CD8-positive, alpha-beta memory T cell (primary cell): ENCODE results near the gene GPLD1. TPM values are rescaled to one million over a fixed set of nuclear protein-coding genes. Genes with fewer than 3 reads are reported as not detected.

ENCODE experiments used
- CTCF ChIA-PET: fragments of 350-600 bp; sonication (Branson Sonifier 250); formaldehyde crosslinking; loops from one replicate; lab custom pipeline; 2021; ENCODE audit warnings: antibody characterized with exemption; lab: Charles Lee
- POLR2A ChIA-PET: fragments of 350-600 bp; sonication (Branson Sonifier 250); formaldehyde crosslinking; loops from one replicate; lab custom pipeline; 2021; ENCODE audit warnings: antibody characterized with exemption; lab: Charles Lee
- DNase-seq, 5 donors: peaks; one replicate each; pipeline versions ENCODE4 v3.0.0 to v3.0.0-alpha.2; 2020 to 2022; ENCODE audit warnings: mixed read lengths in 1 of 5
- H3K27ac ChIP-seq: one replicate; pipeline ENCODE4 v1.7.0; 2013; ENCODE audit warnings: low read depth, mild to moderate bottlenecking, low read length, moderate library complexity
- H3K27me3 ChIP-seq: 2 replicates; pipeline ENCODE4 v1.7.0; 2013; ENCODE audit warnings: low read length, mild to moderate bottlenecking; ENCODE audit not compliant: insufficient read depth, poor library complexity, severe bottlenecking
- H3K36me3 ChIP-seq: 2 replicates; pipeline ENCODE4 v1.7.0; 2013; ENCODE audit warnings: mild to moderate bottlenecking, low read length, moderate library complexity; ENCODE audit not compliant: insufficient read depth
- H3K4me1 ChIP-seq: 2 replicates; pipeline ENCODE4 v1.7.0; 2013; ENCODE audit warnings: mild to moderate bottlenecking, low read length, moderate library complexity; ENCODE audit not compliant: insufficient read depth
- H3K4me3 ChIP-seq: 2 replicates; pipeline ENCODE4 v1.7.0; 2013; ENCODE audit warnings: mild to moderate bottlenecking, low read length
- H3K9me3 ChIP-seq: 2 replicates; pipeline ENCODE4 v1.7.0; 2013; ENCODE audit warnings: mild to moderate bottlenecking, low read length
- H3K27ac Mint-ChIP-seq, 8 donors: one replicate each; pipeline ENCODE4 v1.8.0; 2020 to 2021; ENCODE audit warnings: mixed read lengths in 8 of 8, mild to moderate bottlenecking in 6 of 8, inconsistent platforms in 3 of 8, moderate library complexity in 3 of 8
- H3K27me3 Mint-ChIP-seq, 2 donors: one replicate each; pipeline ENCODE4 v1.8.0; 2020 to 2021; ENCODE audit warnings: mixed read lengths in 2 of 2, mild to moderate bottlenecking in 1 of 2, moderate library complexity in 1 of 2
- H3K36me3 Mint-ChIP-seq, 3 donors: one replicate each; pipeline ENCODE4 v1.8.0; 2020 to 2021; ENCODE audit warnings: mixed read lengths in 3 of 3, inconsistent platforms in 1 of 3, mild to moderate bottlenecking in 1 of 3
- H3K4me1 Mint-ChIP-seq, 3 donors: one replicate each; pipeline ENCODE4 v1.8.0; 2020 to 2021; ENCODE audit warnings: mixed read lengths in 3 of 3, inconsistent platforms in 1 of 3, mild to moderate bottlenecking in 1 of 3
- H3K4me3 Mint-ChIP-seq, 7 donors: one replicate each; pipeline ENCODE4 v1.8.0; 2020 to 2021; ENCODE audit warnings: mixed read lengths in 7 of 7, mild to moderate bottlenecking in 6 of 7, moderate library complexity in 4 of 7, inconsistent platforms in 2 of 7
- H3K9me3 Mint-ChIP-seq, 5 donors: one replicate each; pipeline ENCODE4 v1.8.0; 2020 to 2022; ENCODE audit warnings: mixed read lengths in 5 of 5, mild to moderate bottlenecking in 3 of 5, moderate library complexity in 2 of 5, inconsistent platforms in 1 of 5
- polyA plus RNA-seq: library from polyadenylated mRNA; unstranded; fragments of 300-500 nt; fragmentation: Illumina TruSeq; gene quantifications from one replicate; pipeline ENCODE4 v1.2.3, GENCODE V29; 2021
- total RNA-seq, 2 experiments: library from RNA; stranded (reverse); gene quantifications; one replicate each; pipeline ENCODE4 v1.2.3, GENCODE V29; 2021

GPLD1 gene
- total and polyA plus RNA-seq, 3 experiments from 2014 or later, result 0.35 to 0.64 (median 0.46) TPM

DNA sequence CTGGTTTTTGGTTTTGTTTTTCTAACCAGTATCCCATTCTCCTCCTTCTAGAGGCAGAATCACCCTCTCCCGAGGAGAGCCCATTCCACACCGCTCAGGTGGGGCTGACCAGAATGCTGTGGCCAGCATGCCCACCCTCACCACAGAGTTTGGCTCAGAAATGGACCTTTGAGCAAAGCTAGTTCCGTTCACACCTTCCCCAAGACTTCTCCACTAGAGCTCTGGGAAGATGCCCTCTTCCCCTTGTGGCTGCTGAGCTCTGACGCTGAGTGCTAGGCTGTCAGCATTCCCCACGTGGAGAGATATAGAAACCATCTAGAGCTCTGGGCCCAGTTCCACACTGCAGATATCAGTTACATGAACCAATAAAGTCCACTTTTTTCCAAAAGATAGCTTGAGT is 7.9 kb downstream of the GPLD1 start:
- H3K27ac Mint-ChIP-seq, result no peak overlapping the region
- no peaks in the 10 kb centered on the region for H3K9me3 Mint-ChIP-seq
- ChIA-PET CTCF (no interaction called here), POLR2A (no interaction called here)
- Histone ChIP-seq H3K36me3 (no peaks in the 10 kb centered on the region), H3K27ac (no peak overlapping the region), H3K4me1 (no peaks in the 10 kb centered on the region), H3K9me3 (no peaks in the 10 kb centered on the region), H3K27me3 (no peaks in the 10 kb centered on the region), H3K4me3 (no peak overlapping the region)
- no peaks in the 10 kb centered on the region for H3K36me3 Mint-ChIP-seq
- DNase-seq, result no peak
- H3K4me1 Mint-ChIP-seq, result peaks cover 0 to 5% (median 4%) of the 10 kb centered on the region in 3 donors
- no peak overlapping the region for H3K4me3 Mint-ChIP-seq
- no peaks in the 10 kb centered on the region for H3K27me3 Mint-ChIP-seq

DNA sequence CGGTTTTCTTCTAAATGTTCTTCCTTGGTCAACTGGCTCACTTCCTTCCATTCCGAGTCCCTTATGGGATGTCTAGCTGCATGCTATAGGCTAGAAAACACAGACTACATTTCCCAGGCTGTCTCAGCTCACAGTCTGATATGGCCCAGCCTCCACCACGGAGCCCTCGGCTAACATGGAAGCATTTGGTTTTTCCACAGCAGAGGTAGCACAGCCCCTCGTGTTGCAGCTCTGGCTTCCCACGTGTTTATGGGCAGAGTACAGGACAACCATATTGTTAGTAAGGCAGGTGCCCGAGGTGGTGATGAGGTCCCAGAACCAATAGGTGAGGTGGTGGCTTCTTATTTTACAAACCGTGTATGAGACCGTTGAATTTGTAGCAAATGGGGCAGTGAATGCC is 8.7 kb downstream of the GPLD1 start:
- no peak overlapping the region for H3K27ac ChIP-seq
- ChIA-PET POLR2A (no interaction called here), CTCF (no interaction called here)
- H3K27ac Mint-ChIP-seq, result peak overlapping the region in 1 of 8 donors; percentile 4
- no peaks in the 10 kb centered on the region for H3K36me3 ChIP-seq
- no peaks in the 10 kb centered on the region for H3K9me3 ChIP-seq
- no peaks in the 10 kb centered on the region for H3K4me1 ChIP-seq
- H3K27me3 Mint-ChIP-seq, result no peaks in the 10 kb centered on the region
- no peaks in the 10 kb centered on the region for H3K36me3 Mint-ChIP-seq
- H3K4me3 Mint-ChIP-seq, result no peak overlapping the region
- H3K4me3 ChIP-seq, result no peak overlapping the region
- H3K27me3 ChIP-seq, result no peaks in the 10 kb centered on the region
- H3K4me1 Mint-ChIP-seq, result no peaks in the 10 kb centered on the region
- no peak for DNase-seq
- H3K9me3 Mint-ChIP-seq, result no peaks in the 10 kb centered on the region

DNA sequence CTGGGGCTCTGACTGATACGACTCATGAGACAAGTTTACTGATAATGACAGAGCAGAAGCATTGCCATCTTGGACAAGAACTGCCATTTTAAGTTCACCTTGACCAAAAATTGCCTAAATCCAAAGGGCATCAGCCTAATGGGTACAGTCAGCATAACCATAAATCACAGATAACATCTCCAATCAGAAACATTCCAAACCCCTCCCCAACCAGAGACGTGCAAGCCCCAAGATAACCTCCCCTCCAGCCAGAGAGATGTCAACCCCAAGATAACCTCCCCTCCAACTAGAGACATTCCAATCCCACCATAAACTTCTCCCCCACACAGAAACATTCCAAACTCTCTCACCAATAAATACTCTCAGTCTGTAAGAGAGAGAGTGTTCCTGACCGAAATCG is 10.5 kb downstream of the GPLD1 start:
- Histone ChIP-seq H3K4me1 (no peaks in the 10 kb centered on the region), H3K36me3 (no peaks in the 10 kb centered on the region), H3K27me3 (no peaks in the 10 kb centered on the region), H3K27ac (no peak overlapping the region), H3K9me3 (no peaks in the 10 kb centered on the region), H3K4me3 (no peak overlapping the region)
- CTCF ChIA-PET, result interaction anchor here (1.0 kb wide), 1 partner anchor 16 kb away, joined by 3 read pairs; the partner anchor contains the start of gene ALDH5A1
- Mint-ChIP-seq H3K4me3 (no peak overlapping the region), H3K36me3 (no peaks in the 10 kb centered on the region), H3K4me1 (no peaks in the 10 kb centered on the region), H3K27me3 (no peaks in the 10 kb centered on the region), H3K9me3 (no peaks in the 10 kb centered on the region), H3K27ac (no peak overlapping the region)
- POLR2A ChIA-PET, result no interaction called here
- DNase-seq, result no peak

DNA sequence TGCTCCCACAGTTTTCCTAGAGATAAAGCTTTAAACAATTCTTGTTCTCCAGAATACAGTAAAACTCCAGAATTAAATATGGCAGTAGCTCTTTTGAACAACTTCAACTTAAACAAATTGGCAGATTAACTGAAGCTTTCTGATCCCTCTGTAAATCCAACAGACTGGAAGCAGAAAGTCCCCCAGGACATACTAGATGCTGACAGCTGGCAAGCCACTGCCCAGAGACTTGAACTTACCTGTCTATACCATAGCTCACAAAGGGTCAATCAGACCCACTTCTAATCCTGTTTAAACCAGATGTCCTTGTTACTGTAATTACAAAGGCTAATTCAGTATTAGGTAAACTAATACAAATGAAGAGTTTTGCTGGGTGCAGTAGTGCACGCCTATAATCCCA is 12.3 kb downstream of the GPLD1 start:
- Histone ChIP-seq H3K4me1 (no peaks in the 10 kb centered on the region), H3K27ac (no peak overlapping the region), H3K36me3 (no peaks in the 10 kb centered on the region), H3K27me3 (no peaks in the 10 kb centered on the region), H3K4me3 (no peak overlapping the region), H3K9me3 (no peaks in the 10 kb centered on the region)
- Mint-ChIP-seq H3K4me1 (no peaks in the 10 kb centered on the region), H3K9me3 (no peaks in the 10 kb centered on the region), H3K27ac (no peak overlapping the region), H3K4me3 (no peak overlapping the region), H3K36me3 (no peaks in the 10 kb centered on the region), H3K27me3 (no peaks in the 10 kb centered on the region)
- CTCF ChIA-PET, result no interaction called here
- DNase-seq, result no peak
- POLR2A ChIA-PET, result no interaction called here

DNA sequence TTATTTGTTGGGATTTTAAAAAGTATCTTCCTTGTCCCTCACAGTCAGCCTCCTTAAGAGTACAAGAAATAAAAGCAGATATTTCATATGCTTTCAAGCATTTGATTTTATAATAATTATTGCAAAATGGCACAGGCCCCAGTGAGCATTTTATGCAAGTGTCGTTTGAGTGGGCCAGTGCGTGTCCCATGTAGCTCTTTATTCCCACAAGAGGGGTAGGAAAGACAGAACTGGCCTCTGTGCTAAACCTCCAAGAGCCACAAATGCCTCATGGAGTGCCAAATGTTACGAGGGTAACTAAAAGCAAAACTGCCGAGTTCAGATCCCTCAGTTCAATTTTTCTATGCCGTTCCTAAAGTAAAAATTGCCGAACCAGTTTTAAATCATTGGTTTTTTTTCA is 12.7 kb downstream of the GPLD1 start:
- no peaks in the 10 kb centered on the region for H3K4me1 ChIP-seq
- Mint-ChIP-seq H3K4me3 (no peak overlapping the region), H3K4me1 (no peaks in the 10 kb centered on the region), H3K27ac (no peak overlapping the region), H3K27me3 (no peaks in the 10 kb centered on the region), H3K36me3 (no peaks in the 10 kb centered on the region), H3K9me3 (no peaks in the 10 kb centered on the region)
- no peaks in the 10 kb centered on the region for H3K36me3 ChIP-seq
- H3K9me3 ChIP-seq, result no peaks in the 10 kb centered on the region
- H3K4me3 ChIP-seq, result no peak overlapping the region
- DNase-seq, result no peak
- POLR2A ChIA-PET, result no interaction called here
- no peaks in the 10 kb centered on the region for H3K27me3 ChIP-seq
- H3K27ac ChIP-seq, result no peak overlapping the region
- CTCF ChIA-PET, result no interaction called here

DNA sequence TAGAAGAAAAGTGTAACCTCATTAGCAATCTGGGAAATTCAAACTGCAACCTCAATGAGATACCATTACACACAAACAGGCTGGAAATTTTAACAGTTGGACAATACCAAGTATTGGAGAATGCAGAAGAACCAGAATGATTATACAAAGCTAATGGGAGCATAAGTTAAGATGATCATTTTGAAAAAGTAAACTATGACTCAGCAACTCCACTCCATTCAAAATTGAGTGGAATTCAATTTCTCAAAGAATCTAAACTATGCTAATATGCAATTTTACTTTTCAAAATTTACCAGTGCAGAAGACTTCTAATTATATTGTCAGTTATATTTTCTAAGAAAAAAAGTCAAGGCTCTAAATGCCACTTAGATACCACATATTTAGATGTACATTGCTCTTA is 17.2 kb downstream of the GPLD1 start:
- H3K9me3 Mint-ChIP-seq, result no peaks in the 10 kb centered on the region
- no peak overlapping the region for H3K4me3 Mint-ChIP-seq
- no peaks in the 10 kb centered on the region for H3K4me1 Mint-ChIP-seq
- Histone ChIP-seq H3K9me3 (no peaks in the 10 kb centered on the region), H3K4me3 (no peak overlapping the region), H3K27ac (no peak overlapping the region), H3K36me3 (no peaks in the 10 kb centered on the region), H3K27me3 (no peaks in the 10 kb centered on the region), H3K4me1 (no peaks in the 10 kb centered on the region)
- ChIA-PET POLR2A (no interaction called here), CTCF (no interaction called here)
- DNase-seq, result no peak
- H3K36me3 Mint-ChIP-seq, result no peaks in the 10 kb centered on the region
- H3K27me3 Mint-ChIP-seq, result no peaks in the 10 kb centered on the region
- H3K27ac Mint-ChIP-seq, result no peak overlapping the region

DNA sequence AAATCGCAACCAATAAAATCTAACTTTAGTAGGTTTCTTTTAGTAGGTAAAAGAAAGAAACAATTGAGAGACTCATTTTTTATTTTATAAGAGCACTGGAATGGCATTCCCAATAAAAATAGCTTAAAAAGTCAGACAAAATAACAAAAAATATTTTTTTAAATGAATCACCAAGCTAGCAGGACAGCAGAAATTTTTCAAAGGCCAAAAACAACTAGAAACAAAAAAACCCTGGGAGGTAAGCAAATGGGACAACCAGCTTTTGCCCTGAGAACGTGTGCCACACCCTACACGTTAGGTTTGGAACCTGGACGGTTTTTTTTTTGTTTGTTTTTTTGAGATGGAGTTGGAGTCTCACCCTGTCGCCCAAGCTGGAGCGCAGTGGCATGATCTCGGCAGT is 19.6 kb downstream of the GPLD1 start:
- Mint-ChIP-seq H3K4me3 (no peak overlapping the region), H3K27ac (no peak overlapping the region), H3K4me1 (no peaks in the 10 kb centered on the region), H3K36me3 (peaks cover 0 to 3% (median 0%) of the 10 kb centered on the region in 3 donors), H3K9me3 (no peaks in the 10 kb centered on the region), H3K27me3 (no peaks in the 10 kb centered on the region)
- POLR2A ChIA-PET, result no interaction called here
- CTCF ChIA-PET, result no interaction called here
- H3K27ac ChIP-seq, result no peak overlapping the region
- no peaks in the 10 kb centered on the region for H3K36me3 ChIP-seq
- H3K4me1 ChIP-seq, result no peaks in the 10 kb centered on the region
- no peak for DNase-seq
- H3K9me3 ChIP-seq, result no peaks in the 10 kb centered on the region
- no peak overlapping the region for H3K4me3 ChIP-seq
- no peaks in the 10 kb centered on the region for H3K27me3 ChIP-seq

DNA sequence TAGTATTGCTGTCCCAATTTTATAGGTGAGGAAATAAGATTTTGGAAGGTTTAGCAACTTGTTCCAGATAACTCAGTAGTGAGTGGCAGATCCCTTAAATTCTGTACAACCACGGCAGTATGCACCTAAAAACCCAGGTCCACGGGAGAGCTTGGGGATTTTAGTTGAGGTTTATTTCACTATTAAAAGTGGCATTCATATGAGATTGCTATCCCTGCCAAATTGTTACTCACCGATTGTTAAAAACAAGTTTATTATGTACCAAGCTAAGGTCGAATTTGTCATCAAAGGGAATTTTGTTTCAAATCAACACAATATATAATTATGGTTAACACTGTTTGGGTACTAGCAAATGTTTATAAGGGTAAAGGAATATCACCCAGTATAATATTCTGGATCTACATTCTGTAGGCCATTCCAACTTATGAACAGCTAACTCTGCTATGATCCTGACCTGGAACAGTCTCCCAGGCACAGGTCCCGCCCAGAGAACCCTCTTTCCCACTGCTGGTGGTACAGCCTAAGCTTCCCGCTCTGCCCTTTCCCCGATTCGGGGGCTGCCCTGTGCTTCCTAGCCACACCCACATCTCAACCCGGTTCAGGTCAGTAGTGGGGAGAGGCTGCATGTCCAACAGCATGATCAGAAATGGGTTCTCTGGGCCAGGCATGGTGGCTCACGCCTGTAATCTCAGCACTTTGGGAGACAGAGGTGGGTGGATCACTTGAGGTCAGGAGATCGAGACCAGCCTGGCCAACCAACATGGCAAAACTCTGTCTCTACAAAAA is 24.9 kb downstream of the GPLD1 start:
- CTCF ChIA-PET, result no interaction called here
- no peak overlapping the region for H3K27ac Mint-ChIP-seq
- no peaks in the 10 kb centered on the region for H3K27me3 Mint-ChIP-seq
- Histone ChIP-seq H3K27me3 (no peaks in the 10 kb centered on the region), H3K4me1 (no peaks in the 10 kb centered on the region), H3K4me3 (no peak overlapping the region), H3K36me3 (no peaks in the 10 kb centered on the region), H3K9me3 (no peaks in the 10 kb centered on the region), H3K27ac (no peak overlapping the region)
- POLR2A ChIA-PET, result no interaction called here
- no peaks in the 10 kb centered on the region for H3K9me3 Mint-ChIP-seq
- no peaks in the 10 kb centered on the region for H3K4me1 Mint-ChIP-seq
- H3K4me3 Mint-ChIP-seq, result no peak overlapping the region
- DNase-seq, result no peak
- H3K36me3 Mint-ChIP-seq, result peaks cover 0 to 3% (median 0%) of the 10 kb centered on the region in 3 donors
